ENCODE data around the gene OTOP2. TPM values are rescaled to one million over a fixed set of nuclear protein-coding genes. Genes with fewer than 3 reads are reported as not detected.

OTOP2 gene
- total RNA-seq, 4 donors from 2014 or later: not detected

DNA sequence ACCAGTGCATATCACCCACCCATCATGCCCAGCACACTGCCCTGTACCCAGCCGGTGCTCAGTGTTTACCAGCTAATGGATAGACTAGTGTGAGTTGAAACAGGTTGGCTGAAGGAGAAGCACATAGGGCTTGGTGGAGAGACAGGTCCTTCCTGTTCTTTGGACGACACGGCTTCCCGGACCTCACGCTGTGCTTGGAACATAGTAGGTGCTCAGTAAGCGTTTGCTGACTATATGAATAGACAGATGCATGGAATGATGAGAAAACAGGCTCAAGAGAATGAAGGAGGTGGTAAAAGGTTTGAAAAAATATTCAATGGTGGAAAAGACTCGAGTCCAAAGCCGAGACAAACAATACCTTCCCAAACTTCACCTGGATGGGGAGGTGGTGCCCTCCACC is 23.9 kb upstream of the OTOP2 start:
- WGBS: 87% methylated on average over 8 of the region's 8 CpGs
- peaks cover 0 to 60% (median under 1%) of the 10 kb centered on the region in 4 donors for H3K27me3 ChIP-seq
- no peaks in the 10 kb centered on the region for H3K36me3 ChIP-seq
- no peaks in the 10 kb centered on the region for H3K9me3 ChIP-seq
- no peak for DNase-seq (ENCODE audit: extremely low spot score)
- TF ChIP-seq EP300 (IDR thresholded peaks at IDR 0.05) (no peak), POLR2A (IDR thresholded peaks at IDR 0.05; ENCODE audit: low read depth) (no peak), CTCF (IDR thresholded peaks at IDR 0.05) (no peak), POLR2AphosphoS5 (IDR thresholded peaks at IDR 0.05) (no peak)
- H3K4me3 ChIP-seq: no peak overlapping the region
- no peak overlapping the region for H3K27ac ChIP-seq (replicated peaks in 1 of 4)
- no peaks in the 10 kb centered on the region for H3K4me1 ChIP-seq
- intact Hi-C loops (cut with DNase I): no loop called here

DNA sequence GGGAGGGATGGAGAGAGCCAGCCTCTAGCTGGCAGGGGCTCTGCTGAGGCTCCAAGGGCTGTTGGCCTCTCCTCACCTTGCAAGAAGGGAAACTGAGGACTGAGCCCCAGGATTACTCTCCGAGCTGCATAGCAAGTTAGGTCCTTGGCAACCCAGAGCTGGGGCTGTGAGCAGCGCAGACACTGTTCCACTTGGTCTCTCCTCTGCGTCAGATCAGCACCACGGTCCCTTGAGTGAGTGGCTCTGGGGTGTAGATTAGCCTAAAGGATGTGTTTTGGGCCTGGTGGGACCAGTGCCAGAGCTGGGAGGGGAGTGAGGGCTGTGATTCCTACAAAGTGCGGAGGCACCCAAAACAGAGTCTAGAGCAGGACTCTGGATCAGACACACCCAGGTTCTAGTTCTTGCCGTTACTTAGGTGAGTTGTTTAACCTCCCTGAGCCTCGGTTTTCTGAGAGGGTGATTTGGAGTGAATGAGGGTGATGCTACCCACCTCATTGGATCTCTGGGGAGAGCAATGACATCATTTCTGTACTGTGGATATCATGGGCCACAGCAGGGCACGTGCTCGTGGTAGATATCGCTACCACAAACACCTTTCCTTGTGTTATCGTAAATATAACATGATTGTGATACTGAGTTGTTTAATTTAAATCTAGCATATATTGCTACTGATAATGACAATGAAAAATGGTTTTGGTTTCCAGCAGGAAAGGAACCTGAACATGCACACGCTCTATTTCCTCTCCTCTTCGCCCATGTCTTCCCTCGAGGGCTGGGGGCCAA is 22.5 kb upstream of the OTOP2 start:
- intact Hi-C loops (cut with DNase I): no loop called here
- TF ChIP-seq EP300 (IDR thresholded peaks at IDR 0.05) (no peak), CTCF (IDR thresholded peaks at IDR 0.05) (no peak)
- 65% methylated on average over 14 of the region's 14 CpGs for WGBS

GRCh38 chr17:74903034-74903433 is 21.0 kb upstream of the OTOP2 start:
- no peaks in the 10 kb centered on the region for H3K36me3 ChIP-seq
- TF ChIP-seq POLR2A (IDR thresholded peaks at IDR 0.05; ENCODE audit: low read depth) (no peak), CTCF (IDR thresholded peaks at IDR 0.05) (no peak), POLR2AphosphoS5 (IDR thresholded peaks at IDR 0.05) (no peak), EP300 (IDR thresholded peaks at IDR 0.05) (no peak)
- H3K27me3 ChIP-seq: peaks cover 0 to 64% (median 0%) of the 10 kb centered on the region in 4 donors
- 87% methylated on average over 9 of the region's 9 CpGs for WGBS
- intact Hi-C loops (cut with DNase I): no loop called here
- H3K27ac ChIP-seq (replicated peaks in 1 of 4): no peak overlapping the region
- H3K4me1 ChIP-seq: no peaks in the 10 kb centered on the region
- H3K4me3 ChIP-seq: no peak overlapping the region
- no peak for DNase-seq (ENCODE audit: extremely low spot score)
- no peaks in the 10 kb centered on the region for H3K9me3 ChIP-seq

More for the DNA sequence above, 22.5 kb upstream of the OTOP2 start:
- Histone ChIP-seq H3K4me1 (no peaks in the 10 kb centered on the region), H3K4me3 (no peak overlapping the region), H3K27ac (replicated peaks in 1 of 4) (no peak overlapping the region), H3K27me3 (peaks cover 0 to 58% (median 0%) of the 10 kb centered on the region in 4 donors), H3K36me3 (no peaks in the 10 kb centered on the region), H3K9me3 (no peaks in the 10 kb centered on the region)
- no peak for DNase-seq (ENCODE audit: extremely low spot score)

DNA sequence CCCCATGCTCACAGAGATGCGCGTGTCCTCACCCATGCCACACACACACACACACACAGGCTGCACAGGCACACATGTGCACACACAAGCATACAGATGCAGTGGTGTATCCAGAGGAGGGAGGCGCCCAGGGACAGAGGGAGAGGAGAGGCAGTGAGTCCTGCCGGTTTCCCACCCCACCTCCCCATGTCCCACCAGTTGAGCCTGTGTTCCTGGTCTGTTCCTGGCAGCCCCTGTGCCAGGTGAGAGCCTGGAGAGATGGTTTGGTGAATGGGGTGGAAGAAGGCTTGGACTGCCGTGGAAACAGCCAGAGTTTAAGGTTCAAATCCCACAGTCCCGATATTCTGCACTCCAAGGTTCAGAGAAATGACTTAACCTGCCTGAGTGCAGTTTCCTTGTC is 20.4 kb upstream of the OTOP2 start:
- TF ChIP-seq POLR2AphosphoS5 (IDR thresholded peaks at IDR 0.05): no peak
- TF ChIP-seq CTCF (IDR thresholded peaks at IDR 0.05): no peak
- TF ChIP-seq EP300 (IDR thresholded peaks at IDR 0.05): no peak
- no peak for TF ChIP-seq POLR2A (IDR thresholded peaks at IDR 0.05; ENCODE audit: low read depth)
- H3K9me3 ChIP-seq: no peaks in the 10 kb centered on the region
- peaks cover 0 to 64% (median 0%) of the 10 kb centered on the region in 4 donors for H3K27me3 ChIP-seq

More for the DNA sequence above, 20.4 kb upstream of the OTOP2 start:
- WGBS: 84% methylated on average over 6 of the region's 6 CpGs
- DNase-seq (ENCODE audit: extremely low spot score): no peak
- intact Hi-C loops (cut with DNase I): no loop called here
- H3K27ac ChIP-seq (replicated peaks in 1 of 4): no peak overlapping the region
- no peaks in the 10 kb centered on the region for H3K4me1 ChIP-seq
- H3K36me3 ChIP-seq: no peaks in the 10 kb centered on the region
- H3K4me3 ChIP-seq: no peak overlapping the region

All from esophagus muscularis mucosa (tissue), 4 donors.